ENCODE results near the gene MTRF1. TPM values are rescaled to one million over a fixed set of nuclear protein-coding genes. Genes with fewer than 3 reads are reported as not detected.

The MTRF1 gene
- total RNA-seq, 1 donor from 2014 or later: 10.7 TPM

DNA sequence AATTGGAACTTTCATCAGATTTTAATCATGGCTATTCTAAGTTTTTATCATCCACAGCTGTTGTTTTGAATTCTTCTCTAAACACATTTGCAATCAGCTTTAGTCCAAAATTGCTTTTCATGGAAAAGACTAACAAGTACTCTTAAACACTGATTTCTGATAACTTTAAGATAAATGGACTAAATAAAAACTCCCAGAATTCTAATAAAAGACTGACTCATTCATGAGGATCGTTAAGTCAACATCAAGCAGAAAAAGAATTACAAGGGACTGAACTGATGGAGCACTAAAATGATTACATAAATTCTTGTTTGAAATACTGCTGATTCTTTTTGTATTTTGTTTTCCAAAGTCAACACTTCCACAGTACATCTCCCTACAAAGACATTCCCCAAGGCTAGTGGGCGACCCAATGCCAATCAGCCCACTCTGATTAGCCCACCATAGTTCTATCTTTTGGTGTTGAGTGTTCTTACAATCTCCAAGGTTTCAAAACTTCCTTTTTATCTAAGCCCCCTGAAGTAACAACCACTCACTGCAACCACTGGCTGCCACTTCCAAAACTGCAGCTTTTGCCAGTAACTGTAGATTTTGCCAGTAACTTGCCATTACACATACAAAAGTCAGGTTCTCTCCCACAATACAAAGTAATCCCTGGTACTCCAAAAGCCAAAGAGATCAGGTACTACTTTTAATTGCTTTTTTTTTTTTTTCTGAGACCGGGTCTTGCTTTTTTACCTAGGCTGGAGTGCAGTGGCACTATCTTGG is 33.7 kb upstream of the MTRF1 start:
- Histone ChIP-seq H3K9me3 (no peaks in the 10 kb centered on the region), H3K4me3 (no peak overlapping the region), H3K4me1 (no peaks in the 10 kb centered on the region), H3K27ac (no peak overlapping the region), H3K36me3 (no peaks in the 10 kb centered on the region), H3K27me3 (no peaks in the 10 kb centered on the region)
- ATAC-seq (no peak), DNase-seq (no peak)
- intact Hi-C loops (cut with DNase I): no loop called here
- TF ChIP-seq, protein P1, sequence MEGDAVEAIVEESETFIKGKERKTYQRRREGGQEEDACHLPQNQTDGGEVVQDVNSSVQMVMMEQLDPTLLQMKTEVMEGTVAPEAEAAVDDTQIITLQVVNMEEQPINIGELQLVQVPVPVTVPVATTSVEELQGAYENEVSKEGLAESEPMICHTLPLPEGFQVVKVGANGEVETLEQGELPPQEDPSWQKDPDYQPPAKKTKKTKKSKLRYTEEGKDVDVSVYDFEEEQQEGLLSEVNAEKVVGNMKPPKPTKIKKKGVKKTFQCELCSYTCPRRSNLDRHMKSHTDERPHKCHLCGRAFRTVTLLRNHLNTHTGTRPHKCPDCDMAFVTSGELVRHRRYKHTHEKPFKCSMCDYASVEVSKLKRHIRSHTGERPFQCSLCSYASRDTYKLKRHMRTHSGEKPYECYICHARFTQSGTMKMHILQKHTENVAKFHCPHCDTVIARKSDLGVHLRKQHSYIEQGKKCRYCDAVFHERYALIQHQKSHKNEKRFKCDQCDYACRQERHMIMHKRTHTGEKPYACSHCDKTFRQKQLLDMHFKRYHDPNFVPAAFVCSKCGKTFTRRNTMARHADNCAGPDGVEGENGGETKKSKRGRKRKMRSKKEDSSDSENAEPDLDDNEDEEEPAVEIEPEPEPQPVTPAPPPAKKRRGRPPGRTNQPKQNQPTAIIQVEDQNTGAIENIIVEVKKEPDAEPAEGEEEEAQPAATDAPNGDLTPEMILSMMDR (IDR thresholded peaks at IDR 0.05): no peak

DNA sequence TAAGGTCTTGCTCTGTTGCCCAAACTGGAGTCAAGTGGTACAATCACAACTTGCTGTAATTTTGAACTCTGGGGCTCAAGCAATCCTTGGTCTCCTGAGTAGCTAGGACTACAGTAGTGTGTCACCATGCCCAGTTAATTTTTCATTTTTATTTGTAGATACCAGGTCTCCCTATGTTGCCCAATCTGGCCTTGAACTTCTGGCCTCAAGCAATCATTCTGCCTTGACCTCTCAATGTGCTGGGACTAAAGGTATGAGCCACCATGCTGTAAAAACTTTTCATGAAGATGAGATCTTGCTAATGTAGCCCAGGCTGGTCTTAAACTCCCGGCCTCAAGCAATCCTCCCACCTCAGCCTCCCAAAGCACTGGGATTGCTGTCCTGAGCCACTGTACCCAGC is 32.6 kb upstream of the MTRF1 start:
- ATAC-seq: no peak
- Histone ChIP-seq H3K27ac (no peak overlapping the region), H3K9me3 (no peaks in the 10 kb centered on the region), H3K4me1 (no peaks in the 10 kb centered on the region), H3K27me3 (no peaks in the 10 kb centered on the region), H3K36me3 (no peaks in the 10 kb centered on the region), H3K4me3 (no peak overlapping the region)
- intact Hi-C loops (cut with DNase I): no loop called here
- no peak for DNase-seq
- TF ChIP-seq, protein P1 (IDR thresholded peaks at IDR 0.05): no peak

DNA sequence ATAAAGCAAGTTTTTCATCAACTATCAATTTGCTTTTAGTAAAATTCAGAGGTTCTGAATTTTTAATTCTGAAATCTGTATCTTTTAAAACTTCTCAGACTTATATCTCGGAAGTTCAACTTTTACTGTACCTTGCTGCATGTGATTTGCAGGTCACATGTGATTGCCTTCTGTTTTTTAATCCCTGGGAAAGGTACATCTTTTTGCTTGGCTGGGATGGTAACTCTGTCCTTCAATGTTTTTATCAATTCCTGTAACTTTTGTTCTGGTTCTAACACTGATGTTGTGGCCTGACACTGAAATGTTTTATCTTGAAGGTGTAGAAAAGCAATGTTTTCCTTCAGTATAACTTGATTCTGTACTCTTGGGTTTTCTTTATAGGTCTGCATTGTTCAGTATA is 31.5 kb upstream of the MTRF1 start:
- H3K4me3 ChIP-seq: no peak overlapping the region
- H3K9me3 ChIP-seq: no peaks in the 10 kb centered on the region
- intact Hi-C loops (cut with DNase I): no loop called here
- TF ChIP-seq, protein P1 (IDR thresholded peaks at IDR 0.05): no peak
- H3K4me1 ChIP-seq: no peaks in the 10 kb centered on the region
- no peak for ATAC-seq
- no peaks in the 10 kb centered on the region for H3K27me3 ChIP-seq
- DNase-seq: no peak
- no peak overlapping the region for H3K27ac ChIP-seq
- no peaks in the 10 kb centered on the region for H3K36me3 ChIP-seq

DNA sequence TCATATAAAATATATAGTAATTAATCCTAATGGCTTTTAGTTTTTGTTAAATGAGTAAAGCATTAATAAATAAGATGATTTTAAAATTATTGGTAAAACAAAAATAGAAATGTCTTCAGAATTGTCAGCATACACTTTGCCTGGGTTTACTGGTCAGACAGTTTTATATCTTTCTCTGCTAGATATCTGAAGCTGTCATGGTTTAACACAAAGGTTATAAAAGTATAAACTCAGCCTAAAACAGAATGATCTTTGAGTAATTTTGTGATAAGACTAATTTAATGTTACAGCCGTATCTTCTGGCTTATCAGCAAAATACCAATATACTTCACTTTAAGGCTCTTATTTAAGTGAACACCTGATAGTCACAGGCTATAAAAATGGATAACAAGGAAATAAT is 29.9 kb upstream of the MTRF1 start:
- no peaks in the 10 kb centered on the region for H3K36me3 ChIP-seq
- H3K27me3 ChIP-seq: no peaks in the 10 kb centered on the region
- H3K9me3 ChIP-seq: no peaks in the 10 kb centered on the region
- ATAC-seq (no peak), DNase-seq (no peak)
- TF ChIP-seq, protein P1 (IDR thresholded peaks at IDR 0.05): no peak
- intact Hi-C loops (cut with DNase I): no loop called here
- no peak overlapping the region for H3K4me3 ChIP-seq
- no peak overlapping the region for H3K27ac ChIP-seq
- H3K4me1 ChIP-seq: no peaks in the 10 kb centered on the region

DNA sequence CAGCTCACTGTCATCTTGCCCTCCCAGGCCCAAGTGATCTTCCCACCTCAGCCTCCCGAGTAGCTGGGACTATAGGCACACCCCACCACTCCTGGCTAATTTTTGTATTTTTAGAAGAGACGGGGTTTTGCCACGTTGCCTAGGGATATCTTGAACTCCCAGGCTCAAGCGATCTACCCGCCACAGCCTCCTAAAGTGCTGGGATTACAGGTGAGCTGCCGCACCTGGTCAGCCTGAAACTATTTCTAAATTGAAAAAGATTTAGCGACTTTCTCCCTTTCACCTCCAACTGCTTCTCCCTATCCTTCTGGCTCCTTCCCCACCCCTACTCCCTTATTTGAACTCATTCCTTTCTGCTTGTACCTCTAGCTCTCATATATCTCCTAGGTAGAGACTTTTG is 27.9 kb upstream of the MTRF1 start:
- Histone ChIP-seq H3K36me3 (no peaks in the 10 kb centered on the region), H3K9me3 (no peaks in the 10 kb centered on the region), H3K4me3 (no peak overlapping the region), H3K27me3 (no peaks in the 10 kb centered on the region), H3K4me1 (no peaks in the 10 kb centered on the region), H3K27ac (no peak overlapping the region)
- ATAC-seq: no peak
- DNase-seq: no peak
- TF ChIP-seq, protein P1 (IDR thresholded peaks at IDR 0.05): no peak
- intact Hi-C loops (cut with DNase I): no loop called here

Measured in upper lobe of right lung (tissue), 1 donor.